Parathyroid adenoma (tissue), 2 donors: ENCODE measurements around the gene NEURL3.

Experiments
- H2AFZ ChIP-seq: fragments of 300-600 bp; sonication (generic); one replicate; pipeline ENCODE4 v1.7.0; 2017; ENCODE audit warnings: antibody characterized with exemption, mild to moderate bottlenecking
- H3K27ac ChIP-seq: fragments of 300-600 bp; sonication (generic); one replicate; pipeline ENCODE4 v1.7.0; 2017
- H3K27me3 ChIP-seq: fragments of 300-600 bp; sonication (generic); one replicate; pipeline ENCODE4 v1.7.0; 2017; ENCODE audit warnings: low read length; ENCODE audit not compliant: control insufficient read depth, insufficient read depth
- H3K36me3 ChIP-seq: fragments of 300-600 bp; sonication (generic); one replicate; pipeline ENCODE4 v1.7.0; 2017; ENCODE audit warnings: low read length; ENCODE audit not compliant: control insufficient read depth, insufficient read depth
- H3K4me1 ChIP-seq: fragments of 300-600 bp; sonication (generic); one replicate; pipeline ENCODE4 v1.7.0; 2017; ENCODE audit warnings: control low read depth
- H3K4me2 ChIP-seq: fragments of 300-600 bp; sonication (generic); one replicate; pipeline ENCODE4 v1.7.0; 2017; ENCODE audit warnings: low read length
- H3K4me3 ChIP-seq: fragments of 300-600 bp; sonication (generic); one replicate; pipeline ENCODE4 v1.7.0; 2017; ENCODE audit warnings: low read depth, low read length
- H3K79me2 ChIP-seq: fragments of 300-600 bp; sonication (generic); one replicate; pipeline ENCODE4 v1.7.0; 2017; ENCODE audit warnings: control low read depth
- H3K9ac ChIP-seq: fragments of 300-600 bp; sonication (generic); one replicate; pipeline ENCODE4 v1.7.0; 2017; ENCODE audit warnings: mild to moderate bottlenecking
- H3K9me3 ChIP-seq: fragments of 300-600 bp; sonication (generic); one replicate; pipeline ENCODE4 v1.7.0; 2017; ENCODE audit warnings: low read length; ENCODE audit not compliant: control insufficient read depth
- CTCF ChIP-seq: fragments of 300-600 bp; sonication (generic); IDR thresholded peaks from one replicate; pipeline ENCODE4 v1.7.0; 2017; ENCODE audit warnings: antibody characterized with exemption, mild to moderate bottlenecking
- donor health status: primary hyperparathyroidism.

Gene NEURL3

GRCh38 chr2:96539215-96539920 is 34.2 kb upstream of the NEURL3 start:
- no peaks in the 10 kb centered on the region for H3K36me3 ChIP-seq
- H3K4me2 ChIP-seq = no peak overlapping the region
- no peaks in the 10 kb centered on the region for H3K9me3 ChIP-seq
- H3K4me3 ChIP-seq = no peak overlapping the region
- no peaks in the 10 kb centered on the region for H3K79me2 ChIP-seq
- no peak overlapping the region for H3K9ac ChIP-seq
- no peaks in the 10 kb centered on the region for H3K27me3 ChIP-seq
- no peak overlapping the region for H3K27ac ChIP-seq
- H3K4me1 ChIP-seq = peaks cover 3% of the 10 kb centered on the region
- H2AFZ ChIP-seq = no peak overlapping the region
- TF ChIP-seq CTCF = no peak

GRCh38 chr2:96538487-96539214 is 33.5 kb upstream of the NEURL3 start:
- Histone ChIP-seq H3K9me3 (no peaks in the 10 kb centered on the region), H3K79me2 (no peaks in the 10 kb centered on the region), H3K4me2 (peak overlapping the region; percentile 97), H3K4me3 (peak overlapping the region; percentile 74), H3K4me1 (peaks cover 3% of the 10 kb centered on the region), H3K27ac (peak overlapping the region; percentile 47), H3K36me3 (no peaks in the 10 kb centered on the region), H3K27me3 (no peaks in the 10 kb centered on the region), H2AFZ (no peak overlapping the region), H3K9ac (no peak overlapping the region)
- no peak for TF ChIP-seq CTCF

- Histone ChIP-seq H3K79me2 (no peaks in the 10 kb centered on the region), H3K27me3 (no peaks in the 10 kb centered on the region), H3K9ac (peak overlapping the region; percentile 47), H3K9me3 (no peaks in the 10 kb centered on the region), H3K27ac (peak overlapping the region; percentile 61), H3K4me3 (peak overlapping the region; percentile 74), H3K4me2 (peak overlapping the region; percentile 97), H2AFZ (peak overlapping the region; percentile 85), H3K4me1 (peaks cover 3% of the 10 kb centered on the region), H3K36me3 (no peaks in the 10 kb centered on the region)
- no peak for TF ChIP-seq CTCF
Measured at GRCh38 chr2:96537734-96538486, 32.8 kb upstream of the NEURL3 start.

GRCh38 chr2:96537066-96537733 is 32.0 kb upstream of the NEURL3 start:
- TF ChIP-seq CTCF = no peak
- Histone ChIP-seq H3K9me3 (no peaks in the 10 kb centered on the region), H3K4me2 (peak overlapping the region; percentile 97), H3K27me3 (no peaks in the 10 kb centered on the region), H2AFZ (peak overlapping the region; percentile 85), H3K36me3 (no peaks in the 10 kb centered on the region), H3K27ac (peak overlapping the region; percentile 61), H3K4me3 (peak overlapping the region; percentile 74), H3K4me1 (peaks cover 10% of the 10 kb centered on the region), H3K79me2 (no peaks in the 10 kb centered on the region), H3K9ac (peak overlapping the region; percentile 47)
